B cell (primary cell): ENCODE results near the gene MTERF2. TPM values are rescaled to one million over a fixed set of nuclear protein-coding genes. Genes with fewer than 3 reads are reported as not detected.

Experiments used
- ATAC-seq: fragments of 200-7000 bp; cut with Tn5 transposase; one replicate; pipeline ENCODE4 v1.10.0; 2021; ENCODE audit warnings: low read depth, mild to moderate bottlenecking, moderate number of reproducible peaks, moderate library complexity
- CTCF ChIA-PET: fragments of 350-600 bp; sonication (Branson Sonifier 250); formaldehyde crosslinking; loops from one replicate; lab custom pipeline; 2021; ENCODE audit warnings: antibody characterized with exemption, inconsistent platforms; lab: Charles Lee
- POLR2A ChIA-PET: fragments of 350-600 bp; sonication (Branson Sonifier 250); formaldehyde crosslinking; loops from one replicate; lab custom pipeline; 2021; ENCODE audit warnings: antibody characterized with exemption; lab: Charles Lee
- DNase-seq: peaks from one replicate; pipeline ENCODE4 v3.0.0; 2013
- H2AFZ ChIP-seq: 2 replicates; pipeline ENCODE4 v1.6.1; 2012; ENCODE audit warnings: mild to moderate bottlenecking, low read depth, low read length; ENCODE audit not compliant: insufficient read depth, poor library complexity, severe bottlenecking
- H3K27ac ChIP-seq, 2 donors: 1 replicate in 1 of 2; 2 replicates in 1 of 2; pipeline ENCODE4 v1.5.1; 2012 to 2013; ENCODE audit warnings: low read length in 2 of 2, mild to moderate bottlenecking in 2 of 2, moderate library complexity in 1 of 2
- H3K27me3 ChIP-seq, 4 experiments: fragments of 200-600 bp in 1 of 4; sonication (generic) in 1 of 4; replicated peaks in 1 of 4; 1 replicate in 2 of 4; 2 replicates in 2 of 4; pipeline versions ENCODE4 v1.6.1 to v1.7.0; 2013 to 2016; ENCODE audit warnings: low read length in 3 of 4, mild to moderate bottlenecking in 2 of 4, mixed read lengths in 1 of 4, moderate library complexity in 1 of 4; ENCODE audit not compliant: insufficient read depth in 4 of 4, control insufficient read depth in 3 of 4; ENCODE audit errors: control extremely low read depth in 1 of 4
- H3K36me3 ChIP-seq, 2 experiments: replicated peaks in 1 of 2; 1 replicate in 1 of 2; 2 replicates in 1 of 2; pipeline versions ENCODE4 v1.6.1 to v1.7.1; 2013; ENCODE audit warnings: low read length in 1 of 2; ENCODE audit not compliant: insufficient read depth in 2 of 2, control insufficient read depth in 1 of 2; ENCODE audit errors: control extremely low read depth in 1 of 2, extremely low read depth in 1 of 2
- H3K4me1 ChIP-seq, 2 donors: fragments of 200-600 bp in 1 of 2; sonication (generic) in 1 of 2; 1 replicate in 1 of 2; 2 replicates in 1 of 2; pipeline versions ENCODE4 v1.5.1 to v1.6.1; 2013 to 2017; ENCODE audit warnings: low read length in 2 of 2; ENCODE audit not compliant: control insufficient read depth in 2 of 2, insufficient read depth in 2 of 2
- H3K4me2 ChIP-seq: replicated peaks from 2 replicates; pipeline ENCODE3; 2012; ENCODE audit warnings: mild to moderate bottlenecking, low read depth, low read length; ENCODE audit not compliant: poor library complexity, severe bottlenecking
- H3K4me3 ChIP-seq, 5 experiments: fragments of 200-600 bp in 1 of 5; sonication (generic) in 1 of 5; 1 replicate in 3 of 5; 2 replicates in 2 of 5; pipeline versions ENCODE4 v1.5.1 to v1.7.0; 2011 to 2016; ENCODE audit warnings: low read length in 4 of 5, mild to moderate bottlenecking in 4 of 5, low read depth in 2 of 5, control low read depth in 1 of 5, moderate library complexity in 1 of 5; ENCODE audit not compliant: insufficient read depth in 1 of 5; ENCODE audit errors: control extremely low read depth in 1 of 5, extremely low read depth in 1 of 5
- H3K79me2 ChIP-seq: fragments of 200-600 bp; sonication (generic); one replicate; pipeline ENCODE4 v1.6.0; 2016; ENCODE audit warnings: low read length; ENCODE audit not compliant: control insufficient read depth, insufficient read depth
- H3K9ac ChIP-seq: fragments of 200-600 bp; sonication (generic); 2 replicates; pipeline ENCODE4 v1.6.1; 2017; ENCODE audit warnings: mild to moderate bottlenecking, low read length, moderate library complexity
- H3K9me3 ChIP-seq, 3 donors: one replicate each; pipeline versions ENCODE4 v1.6.1 to v1.7.1; 2013; ENCODE audit warnings: low read length in 2 of 3; ENCODE audit not compliant: control insufficient read depth in 2 of 3, insufficient read depth in 1 of 3; ENCODE audit errors: control extremely low read depth in 1 of 3
- H4K20me1 ChIP-seq: 2 replicates; pipeline ENCODE4 v1.6.0; 2012; ENCODE audit warnings: mild to moderate bottlenecking, low read length; ENCODE audit not compliant: insufficient read depth, control insufficient read depth, poor library complexity, severe bottlenecking
- H3K27ac Mint-ChIP-seq: one replicate; pipeline ENCODE4 v1.8.0; 2021; ENCODE audit warnings: mixed read lengths
- H3K27me3 Mint-ChIP-seq: one replicate; pipeline ENCODE4 v1.8.0; 2021; ENCODE audit warnings: mixed read lengths
- H3K4me1 Mint-ChIP-seq: one replicate; pipeline ENCODE4 v1.8.0; 2021; ENCODE audit warnings: mixed read lengths
- H3K4me3 Mint-ChIP-seq: one replicate; pipeline ENCODE4 v1.8.0; 2021; ENCODE audit warnings: mixed read lengths
- H3K9me3 Mint-ChIP-seq: one replicate; pipeline ENCODE4 v1.8.0; 2022; ENCODE audit warnings: mixed read lengths; ENCODE audit not compliant: insufficient read depth
- CTCF ChIP-seq: fragments of 200-600 bp; IDR thresholded peaks from one replicate; pipeline ENCODE4 v1.8.0; 2022; ENCODE audit warnings: antibody characterized with exemption, mild to moderate bottlenecking
- EZH2 ChIP-seq: IDR thresholded peaks from 2 replicates; pipeline ENCODE4 v1.6.1; 2012; ENCODE audit warnings: borderline replicate concordance, low read depth, mild to moderate bottlenecking, moderate library complexity, low read length; ENCODE audit not compliant: insufficient read depth, poor library complexity, severe bottlenecking
- WGBS: methylation state at CpG from one replicate; pipeline ENCODE4 v1.1.5; 2013; ENCODE audit warnings: missing lambda C conversion rate; ENCODE audit not compliant: insufficient coverage; 5-methylcytosine and 5-hydroxymethylcytosine counted together
- intact Hi-C: fragments of 100-400 bp; cut with micrococcal nuclease; formaldehyde crosslinking; loops from one replicate; pipeline ENCODE4 v1.10.0; 2022
- polyA plus RNA-seq: library from polyadenylated mRNA; depleted of rRNA; stranded (reverse); fragments of >200 nt; gene quantifications from 2 replicates; pipeline ENCODE4 v1.2.3, GENCODE V29; 2012
- total RNA-seq, 2 donors: library from RNA; stranded (reverse); fragments of 120-200 nt in 1 of 2; gene quantifications; 1 replicate in 1 of 2; 2 replicates in 1 of 2; pipeline versions ENCODE4 v1.2.3 to v1.2.4, GENCODE V29; 2013 to 2022

MTERF2 gene
- total and polyA plus RNA-seq, 2 donors (not counting 1 experiment from before 2014, with no cell fraction given): 3.7 to 9.4 TPM

DNA sequence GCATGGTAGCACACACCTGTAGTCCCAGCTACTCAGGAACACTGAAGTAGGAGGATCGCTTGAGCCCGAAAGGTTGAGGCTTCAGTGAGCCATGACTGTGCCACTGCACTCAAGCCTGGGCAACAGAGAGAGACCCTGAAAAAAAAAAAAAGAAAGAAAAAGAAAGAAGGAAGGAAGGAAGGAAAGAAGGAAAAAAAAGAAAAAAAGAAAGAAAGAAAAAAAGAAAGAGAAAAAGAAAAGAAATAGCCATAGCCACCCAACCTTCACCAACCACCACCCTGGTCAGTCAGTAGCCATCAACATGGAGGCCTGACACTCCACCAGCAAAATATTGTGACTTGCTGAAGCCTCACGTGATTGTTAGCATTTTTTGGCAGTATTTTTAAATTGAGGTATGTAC lies 52.7 kb downstream of the MTERF2 start:
- DNase-seq (no peak), ATAC-seq (no peak)
- Histone ChIP-seq H2AFZ (no peak overlapping the region), H3K9me3 (peaks cover 0 to 7% (median 3%) of the 10 kb centered on the region in 3 donors), H4K20me1 (no peaks in the 10 kb centered on the region), H3K27ac (no peak overlapping the region), H3K4me1 (no peaks in the 10 kb centered on the region), H3K9ac (no peak overlapping the region), H3K36me3 (no peaks in the 10 kb centered on the region), H3K4me3 (no peak overlapping the region), H3K27me3 (peaks cover 0 to 49% (median 34%) of the 10 kb centered on the region in 4 experiments), H3K79me2 (no peaks in the 10 kb centered on the region), H3K4me2 (no peak overlapping the region)
- WGBS: no CpG with 5 or more reads among the region's 3 CpGs
- CTCF ChIA-PET: no interaction called here
- Mint-ChIP-seq H3K27ac (no peak overlapping the region), H3K4me3 (no peak overlapping the region), H3K27me3 (peaks cover 76% of the 10 kb centered on the region), H3K4me1 (no peaks in the 10 kb centered on the region), H3K9me3 (no peaks in the 10 kb centered on the region)
- intact Hi-C loops: no loop called here
- no peak for TF ChIP-seq EZH2
- TF ChIP-seq CTCF: no peak
- POLR2A ChIA-PET: no interaction called here

Other genes starting within 250 kb of the MTERF2 start
- gene RIC8B, start 212.5 kb downstream of the MTERF2 start, total RNA-seq: 12.7 and 14.8 TPM in 2 replicates
- 2.2 and 3.0 TPM in 2 replicates for gene RIC8B, start 212.5 kb downstream of the MTERF2 start, polyA plus RNA-seq
- gene TMEM263, start 31.2 kb downstream of the MTERF2 start, total RNA-seq: 23.5 and 26.7 TPM in 2 replicates
- gene TMEM263, start 31.2 kb downstream of the MTERF2 start, polyA plus RNA-seq: 4.8 and 11.3 TPM in 2 replicates
- 8.8 and 10.4 TPM in 2 replicates for gene CRY1, start 106.4 kb upstream of the MTERF2 start, total RNA-seq
- gene CRY1, start 106.4 kb upstream of the MTERF2 start, polyA plus RNA-seq: 2.4 and 4.5 TPM in 2 replicates